Measurements from ENCODE around the gene PGM1.
A peak's percentile ranks its signal among the peaks of the same experiment; 100 is the strongest.
"Not testable (repeated sequence)": the region's sequence is repeated elsewhere in the genome, so short reads cannot be mapped to it uniquely, and the experiment has no call there.

The PGM1 gene

DNA sequence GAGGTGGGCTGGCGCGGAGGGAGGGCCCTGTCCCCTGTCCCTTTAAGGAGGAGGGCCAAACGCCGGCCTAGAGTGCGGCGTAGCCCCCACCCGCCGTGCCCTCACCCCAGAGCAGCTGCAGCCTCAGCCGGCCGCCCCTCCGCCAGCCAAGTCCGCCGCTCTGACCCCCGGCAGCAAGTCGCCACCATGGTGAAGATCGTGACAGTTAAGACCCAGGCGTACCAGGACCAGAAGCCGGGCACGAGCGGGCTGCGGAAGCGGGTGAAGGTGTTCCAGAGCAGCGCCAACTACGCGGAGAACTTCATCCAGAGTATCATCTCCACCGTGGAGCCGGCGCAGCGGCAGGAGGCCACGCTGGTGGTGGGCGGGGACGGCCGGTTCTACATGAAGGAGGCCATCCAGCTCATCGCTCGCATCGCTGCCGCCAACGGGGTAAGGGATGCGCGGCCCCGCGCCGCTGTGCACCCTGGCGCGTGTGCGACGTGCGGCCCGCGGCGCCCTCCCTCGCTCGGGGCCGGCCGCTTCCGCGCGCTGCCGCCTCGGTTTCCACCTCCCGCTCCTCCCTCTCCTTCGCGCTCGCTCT lies at the start of gene PGM1:
Gene PGM1, plus strand, starts transcription at position 109 of the 583 bp plus-strand sequence. Its CDS starts 78 bp downstream, at position 187.
- peak; percentile 53 to 71 (median 64) for DNase-seq (ENCODE audit: low read depth in 2 of 3, low spot score in 1 of 3)

- DNase-seq (ENCODE audit: low read depth in 2 of 3, low spot score in 1 of 3) = no peak
Observed at GRCh38 chr1:63545780-63546179, 47.4 kb upstream of the PGM1 start.

GRCh38 chr1:63547621-63548294 lies 45.5 kb upstream of the PGM1 start:
- DNase-seq (ENCODE audit: low read depth in 2 of 3, low spot score in 1 of 3) = no peak

GRCh38 chr1:63548303-63548702 lies 44.9 kb upstream of the PGM1 start:
- no peak for DNase-seq (ENCODE audit: low read depth in 2 of 3, low spot score in 1 of 3)

DNA sequence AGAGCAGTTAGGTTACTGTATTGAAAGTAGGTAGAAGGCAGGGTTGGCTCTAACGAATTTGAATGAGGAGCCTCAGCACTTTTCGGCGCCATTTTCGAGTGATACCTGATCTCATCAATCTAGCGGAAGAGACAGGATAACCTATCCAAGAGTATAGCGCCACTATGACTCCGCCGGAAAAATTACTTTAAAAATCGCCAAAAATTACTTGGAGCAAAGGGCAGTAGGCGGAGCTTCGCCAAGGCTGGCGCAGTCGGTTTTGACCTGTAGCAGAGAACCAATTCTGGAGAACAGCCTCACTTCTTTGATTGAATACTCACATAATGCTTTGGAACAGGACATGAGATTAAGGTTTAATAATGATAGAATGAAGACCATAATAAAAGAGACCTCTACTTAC lies 44.3 kb upstream of the PGM1 start:
- DNase-seq (ENCODE audit: low read depth in 2 of 3, low spot score in 1 of 3) = no peak

- no peak for DNase-seq (ENCODE audit: low read depth in 2 of 3, low spot score in 1 of 3)
Observed at GRCh38 chr1:63555480-63555879, 37.7 kb upstream of the PGM1 start.

GRCh38 chr1:63557365-63557987 lies 35.7 kb upstream of the PGM1 start:
- DNase-seq (ENCODE audit: low read depth in 2 of 3, low spot score in 1 of 3) = peak in 2 of 3 donors; percentile 8 to 12

GRCh38 chr1:63559357-63559756 lies 33.9 kb upstream of the PGM1 start:
- DNase-seq (ENCODE audit: low read depth in 2 of 3, low spot score in 1 of 3) = no peak

- no peak for DNase-seq (ENCODE audit: low read depth in 2 of 3, low spot score in 1 of 3)
Observed at GRCh38 chr1:63563745-63564144, 29.5 kb upstream of the PGM1 start.

GRCh38 chr1:63569068-63569467 lies 24.1 kb upstream of the PGM1 start:
- no peak for DNase-seq (ENCODE audit: low read depth in 2 of 3, low spot score in 1 of 3)

DNA sequence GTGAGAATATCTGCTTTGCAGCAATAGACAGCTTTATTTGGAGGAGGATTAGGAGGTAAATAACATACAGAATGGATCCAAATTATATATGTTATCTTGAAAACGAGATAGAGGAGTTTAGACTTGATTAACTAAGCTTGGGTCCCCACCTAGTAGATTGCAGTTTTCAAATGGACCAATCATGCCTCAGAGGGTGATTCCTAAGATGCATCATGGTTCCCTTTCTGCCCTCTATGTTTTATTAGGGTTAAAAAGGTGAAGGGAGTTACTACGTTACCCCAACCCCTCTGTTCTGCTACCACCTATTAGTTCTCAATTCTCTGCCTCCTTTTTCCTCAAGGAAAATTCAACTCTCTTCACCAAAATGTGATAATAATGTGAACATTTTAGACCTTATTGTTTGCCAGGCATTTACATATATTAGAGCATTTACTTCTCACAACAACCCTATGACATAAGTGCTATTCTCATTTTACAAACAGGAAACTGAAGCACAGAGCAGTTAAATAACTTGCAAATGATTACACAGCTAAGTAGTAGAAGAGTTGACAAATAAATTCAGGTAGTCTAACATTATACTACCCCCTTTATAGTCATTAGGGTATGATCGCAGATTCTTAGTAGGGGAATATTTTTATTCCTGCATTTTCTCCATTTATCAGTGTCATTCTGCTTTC lies 23.4 kb upstream of the PGM1 start:
- no peak for DNase-seq (ENCODE audit: low read depth in 2 of 3, low spot score in 1 of 3)

DNA sequence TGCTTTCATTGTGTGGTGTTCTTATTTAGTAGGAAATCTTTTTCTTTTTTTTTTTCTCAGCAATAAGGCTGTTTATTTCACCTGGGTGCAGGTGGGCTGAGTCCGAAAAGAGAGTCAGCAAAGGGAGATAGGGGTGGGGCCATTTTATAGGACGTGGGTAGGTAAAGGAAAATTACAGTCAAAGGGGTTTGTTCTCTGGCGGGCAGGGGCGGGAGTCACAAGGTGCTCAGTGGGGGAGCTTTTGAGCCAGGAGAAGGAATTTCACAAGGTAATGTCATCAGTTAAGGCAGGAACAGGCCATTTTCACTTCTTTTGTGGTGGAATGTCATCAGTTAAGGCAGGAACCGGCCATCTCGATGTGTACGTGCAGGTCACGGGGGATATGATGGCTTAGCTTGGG lies 20.5 kb upstream of the PGM1 start:
- DNase-seq (ENCODE audit: low read depth in 2 of 3, low spot score in 1 of 3) = not testable (repeated sequence)

DNA sequence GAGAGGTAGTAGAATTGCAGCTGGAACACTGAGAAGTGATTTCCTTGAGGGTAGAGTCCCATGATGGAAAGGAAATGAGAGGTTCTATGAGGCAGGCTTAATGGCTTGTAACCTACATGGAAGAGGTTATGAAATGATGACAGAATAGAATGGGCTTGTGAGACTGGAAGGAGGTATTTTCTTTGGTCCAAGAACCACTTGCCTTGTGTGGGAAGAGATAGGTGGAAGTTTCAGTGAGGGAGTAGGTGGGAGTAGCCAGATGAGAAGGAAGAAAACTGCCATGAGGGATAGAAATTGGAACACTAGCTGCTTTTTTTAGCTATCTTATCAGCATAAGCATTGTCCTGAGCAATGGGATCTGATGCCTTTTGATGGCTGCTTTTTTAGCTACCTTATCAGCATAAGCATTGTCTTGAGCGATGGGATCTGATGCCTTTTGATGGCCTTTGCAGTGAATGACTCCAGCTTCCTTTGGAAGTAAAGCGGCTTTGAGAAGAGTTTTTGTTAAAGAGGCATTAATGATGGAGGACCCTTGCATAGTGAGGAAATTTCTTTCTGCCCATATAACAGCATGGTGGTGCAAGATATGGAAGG lies 18.9 kb upstream of the PGM1 start:
- not testable (repeated sequence) for DNase-seq (ENCODE audit: low read depth in 2 of 3, low spot score in 1 of 3)

GRCh38 chr1:63575340-63575826 lies 17.8 kb upstream of the PGM1 start:
- peak in 1 of 3 donors; percentile 41 for DNase-seq (ENCODE audit: low read depth in 2 of 3, low spot score in 1 of 3)

- not testable (repeated sequence) for DNase-seq (ENCODE audit: low read depth in 2 of 3, low spot score in 1 of 3)
Observed at GRCh38 chr1:63586326-63586725, 6.9 kb upstream of the PGM1 start.

GRCh38 chr1:63590166-63590560 lies 3.0 kb upstream of the PGM1 start:
- DNase-seq (ENCODE audit: low read depth in 2 of 3, low spot score in 1 of 3) = no peak

- DNase-seq (ENCODE audit: low read depth in 2 of 3, low spot score in 1 of 3) = no peak
Observed at GRCh38 chr1:63592536-63593302, 492 bp upstream of the PGM1 start.

GRCh38 chr1:63593886-63594605 lies 835 bp downstream of the PGM1 start:
- peak; percentile 64 to 69 (median 69) for DNase-seq (ENCODE audit: low read depth in 2 of 3, low spot score in 1 of 3)

DNA sequence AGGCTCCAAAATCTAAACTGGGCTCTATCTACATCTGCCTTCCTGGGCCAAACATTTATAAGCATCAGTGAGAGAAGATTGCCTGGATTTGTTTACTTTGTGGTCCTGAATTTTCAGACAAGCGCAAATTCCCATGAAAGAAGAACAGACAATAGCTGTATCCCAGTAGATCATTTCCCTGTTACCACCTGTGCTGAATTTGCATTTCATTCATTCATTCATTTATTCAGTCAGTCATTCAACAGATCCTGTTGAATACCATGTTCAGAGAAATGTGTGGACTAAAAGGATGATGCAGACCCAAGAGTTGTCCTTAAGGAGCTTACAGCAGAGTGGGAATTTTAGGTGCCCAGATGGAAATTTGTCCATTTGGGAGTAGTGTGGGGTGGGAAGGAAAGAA lies 2.2 kb downstream of the PGM1 start:
- no peak for DNase-seq (ENCODE audit: low read depth in 2 of 3, low spot score in 1 of 3)

- DNase-seq (ENCODE audit: low read depth in 2 of 3, low spot score in 1 of 3) = no peak
Observed at GRCh38 chr1:63599799-63600198, 6.6 kb downstream of the PGM1 start.
